ENCODE data around the gene RNF31. TPM values are rescaled to one million over a fixed set of nuclear protein-coding genes. Genes with fewer than 3 reads are reported as not detected.

Gene RNF31
- total and polyA plus RNA-seq, 2 donors (not counting 3 experiments of a cell fraction or from before 2014, with no cell fraction given) = 32.3 to 69.7 TPM

DNA sequence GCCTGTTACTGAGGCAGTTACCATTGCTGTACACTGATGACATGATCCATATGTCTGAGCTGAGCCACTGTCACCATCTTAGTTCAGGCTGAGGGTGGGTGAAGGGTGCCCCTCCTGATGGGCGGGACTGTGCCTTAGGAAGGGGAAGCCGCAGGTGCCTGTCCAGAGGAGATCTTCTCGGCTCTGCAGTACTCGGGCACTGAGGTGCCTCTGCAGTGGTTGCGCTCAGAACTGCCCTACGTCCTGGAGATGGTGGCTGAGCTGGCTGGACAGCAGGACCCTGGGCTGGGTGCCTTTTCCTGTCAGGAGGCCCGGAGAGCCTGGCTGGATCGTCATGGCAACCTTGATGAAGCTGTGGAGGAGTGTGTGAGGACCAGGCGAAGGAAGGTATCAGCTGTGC is 3.7 kb downstream of the RNF31 start:
- no peak for DNase-seq (ENCODE audit: low read depth, low spot score)
- H3K79me2 ChIP-seq (ENCODE audit: control insufficient read depth, insufficient read depth, low read length) = peaks cover 17% of the 10 kb centered on the region
- dilution Hi-C loops (cut with MboI; ENCODE audit: extremely low pct_ligation_motif_present, low sequenced_read_pairs) (no loop called here), intact Hi-C loops (cut with micrococcal nuclease) (no loop called here)
- H4K20me1 ChIP-seq (replicated peaks; ENCODE audit: control insufficient read depth, extremely low read depth, insufficient read depth, low read length) = no peaks in the 10 kb centered on the region
- ChIA-PET CTCF (interaction anchor here (7.8 kb wide), 1 partner anchor 10 kb away, joined by 63 read pairs; the partner anchor contains the start of gene IRF9), POLR2A (no interaction called here)
- H3K4me3 ChIP-seq (replicated peaks in 1 of 3; ENCODE audit: insufficient read depth in 1 of 3, low read depth in 1 of 3, low read length in 3 of 3) = no peak overlapping the region
- H3K36me3 ChIP-seq (ENCODE audit: control insufficient read depth in 2 of 2, extremely low read depth in 1 of 2, insufficient read depth in 2 of 2, low read length in 2 of 2) = peaks cover 13 to 34% of the 10 kb centered on the region in 2 experiments
- H3K27ac ChIP-seq (ENCODE audit: insufficient read depth, low read depth, low read length) = no peak overlapping the region
- BruUV-seq (replicated peaks) = no TSS peak
- peaks cover 10% of the 10 kb centered on the region for H3K4me1 ChIP-seq (ENCODE audit: control insufficient read depth, extremely low read depth, insufficient read depth, low read length)
- TF ChIP-seq FOS (IDR thresholded peaks at IDR 0.05; ENCODE audit: borderline replicate concordance, insufficient read depth, low read length) = no peak
- TF ChIP-seq, protein P1, sequence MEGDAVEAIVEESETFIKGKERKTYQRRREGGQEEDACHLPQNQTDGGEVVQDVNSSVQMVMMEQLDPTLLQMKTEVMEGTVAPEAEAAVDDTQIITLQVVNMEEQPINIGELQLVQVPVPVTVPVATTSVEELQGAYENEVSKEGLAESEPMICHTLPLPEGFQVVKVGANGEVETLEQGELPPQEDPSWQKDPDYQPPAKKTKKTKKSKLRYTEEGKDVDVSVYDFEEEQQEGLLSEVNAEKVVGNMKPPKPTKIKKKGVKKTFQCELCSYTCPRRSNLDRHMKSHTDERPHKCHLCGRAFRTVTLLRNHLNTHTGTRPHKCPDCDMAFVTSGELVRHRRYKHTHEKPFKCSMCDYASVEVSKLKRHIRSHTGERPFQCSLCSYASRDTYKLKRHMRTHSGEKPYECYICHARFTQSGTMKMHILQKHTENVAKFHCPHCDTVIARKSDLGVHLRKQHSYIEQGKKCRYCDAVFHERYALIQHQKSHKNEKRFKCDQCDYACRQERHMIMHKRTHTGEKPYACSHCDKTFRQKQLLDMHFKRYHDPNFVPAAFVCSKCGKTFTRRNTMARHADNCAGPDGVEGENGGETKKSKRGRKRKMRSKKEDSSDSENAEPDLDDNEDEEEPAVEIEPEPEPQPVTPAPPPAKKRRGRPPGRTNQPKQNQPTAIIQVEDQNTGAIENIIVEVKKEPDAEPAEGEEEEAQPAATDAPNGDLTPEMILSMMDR (IDR thresholded peaks at IDR 0.05; ENCODE audit: extremely low read depth in 1 of 2, insufficient read depth in 1 of 2, low read depth in 1 of 2, low read length in 2 of 2) = no peak
- TF ChIP-seq JUN (IDR thresholded peaks at IDR 0.05; ENCODE audit: borderline replicate concordance, insufficient read depth, insufficient read length, low read depth) = no peak
- TF ChIP-seq GATA2 (IDR thresholded peaks at IDR 0.05; ENCODE audit: insufficient read depth, insufficient read length, low read depth, low read length) = no peak
- no peak for TF ChIP-seq EZH2 (IDR thresholded peaks at IDR 0.05; ENCODE audit: borderline replicate concordance, low read depth, low read length, severe bottlenecking)
- no peak for TF ChIP-seq MYC (IDR thresholded peaks at IDR 0.05; ENCODE audit: low read depth, low read length)
- no peaks in the 10 kb centered on the region for H3K9me1 ChIP-seq (replicated peaks; ENCODE audit: control insufficient read depth, extremely low read depth, insufficient read depth, low read length)
- no peak overlapping the region for H3K4me2 ChIP-seq (ENCODE audit: insufficient read depth, low read length)
- H2AFZ ChIP-seq (ENCODE audit: low read depth, low read length) = no peak overlapping the region
- no peaks in the 10 kb centered on the region for H3K27me3 ChIP-seq (ENCODE audit: control insufficient read depth in 2 of 2, insufficient read depth in 2 of 2, low read length in 2 of 2)
- no peak overlapping the region for H3K9ac ChIP-seq (replicated peaks; ENCODE audit: extremely low read depth, insufficient read depth, low read length)
- no peaks in the 10 kb centered on the region for H3K9me3 ChIP-seq (replicated peaks; ENCODE audit: control insufficient read depth, insufficient read depth, low read length)
- no peak for FAIRE-seq
